ENCODE data around the gene OR51B4.
"Not testable (repeated sequence)": the region's sequence is repeated elsewhere in the genome, so short reads cannot be mapped to it uniquely, and the experiment has no call there.

OR51B4 gene, protein sequence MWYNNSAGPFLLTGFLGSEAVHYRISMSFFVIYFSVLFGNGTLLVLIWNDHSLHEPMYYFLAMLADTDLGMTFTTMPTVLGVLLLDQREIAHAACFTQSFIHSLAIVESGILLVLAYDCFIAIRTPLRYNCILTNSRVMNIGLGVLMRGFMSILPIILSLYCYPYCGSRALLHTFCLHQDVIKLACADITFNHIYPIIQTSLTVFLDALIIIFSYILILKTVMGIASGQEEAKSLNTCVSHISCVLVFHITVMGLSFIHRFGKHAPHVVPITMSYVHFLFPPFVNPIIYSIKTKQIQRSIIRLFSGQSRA

DNA sequence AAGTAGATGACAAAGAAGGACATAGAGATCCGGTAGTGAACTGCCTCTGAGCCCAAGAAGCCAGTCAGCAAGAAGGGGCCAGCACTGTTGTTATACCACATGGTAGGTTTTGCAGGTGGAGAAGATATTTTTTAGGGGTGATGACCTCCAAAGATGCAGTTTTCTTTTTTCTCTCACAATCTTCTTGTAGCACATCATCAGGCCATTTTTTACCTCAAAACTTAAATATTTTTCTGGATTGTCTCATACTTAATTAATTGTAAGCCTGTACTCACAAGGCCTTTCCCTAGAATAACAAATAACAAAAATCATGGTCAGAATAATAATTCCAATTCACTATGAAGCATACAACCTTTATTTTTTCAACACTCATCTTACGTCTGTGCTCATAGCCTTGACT is at the start of gene OR51B4:
TSS of gene OR51B4 (minus strand) at position 101 of the 400 bp plus-strand sequence. CDS start at position 101, 0 bp downstream.
- in situ Hi-C loops (cut with HindIII; ENCODE audit: low sequenced_read_pairs) = no loop called here

DNA sequence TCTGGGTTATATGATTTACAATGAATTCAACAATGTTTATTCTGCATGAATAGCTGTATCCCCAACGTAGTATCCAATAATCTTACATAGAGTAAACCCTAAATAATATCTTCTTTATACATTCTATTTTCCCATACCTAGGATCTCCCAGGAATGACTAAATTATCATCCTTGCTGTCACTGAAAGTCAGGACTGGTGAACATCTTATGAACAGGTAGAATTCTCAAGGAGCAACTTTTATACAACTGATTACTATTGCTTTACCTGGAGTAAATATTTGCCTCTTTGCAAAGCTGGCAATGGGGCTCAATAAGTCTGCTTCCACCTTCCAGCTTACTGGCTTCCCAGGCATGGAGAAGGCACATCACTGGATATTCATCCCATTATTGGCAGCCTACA is 49.5 kb upstream of the OR51B4 start, which contains the start of gene OR51B6:
TSS of gene OR51B6 (plus strand) at position 301 of the 400 bp plus-strand sequence. CDS start at position 301, 0 bp downstream.
- in situ Hi-C loops (cut with HindIII; ENCODE audit: low sequenced_read_pairs) = no loop called here

DNA sequence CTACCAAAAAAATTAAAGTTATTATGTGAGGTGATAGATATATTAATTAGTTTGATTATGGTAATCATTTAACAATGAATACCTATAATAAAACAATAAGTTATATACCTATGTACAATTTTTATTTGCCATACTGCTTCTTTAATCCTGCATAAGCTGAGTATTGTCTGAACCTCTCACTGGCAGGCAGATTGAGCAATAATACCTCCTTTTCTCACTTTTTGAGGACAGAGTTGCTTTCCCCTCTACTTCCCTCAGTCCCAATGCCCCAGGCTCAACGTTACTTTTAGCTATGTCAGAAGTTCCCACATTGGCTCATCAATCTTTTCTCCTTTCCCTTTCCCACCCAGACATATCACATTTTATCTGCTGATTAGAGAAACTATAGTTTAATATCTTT is 47.8 kb upstream of the OR51B4 start:
- in situ Hi-C loops (cut with HindIII; ENCODE audit: low sequenced_read_pairs) = no loop called here

DNA sequence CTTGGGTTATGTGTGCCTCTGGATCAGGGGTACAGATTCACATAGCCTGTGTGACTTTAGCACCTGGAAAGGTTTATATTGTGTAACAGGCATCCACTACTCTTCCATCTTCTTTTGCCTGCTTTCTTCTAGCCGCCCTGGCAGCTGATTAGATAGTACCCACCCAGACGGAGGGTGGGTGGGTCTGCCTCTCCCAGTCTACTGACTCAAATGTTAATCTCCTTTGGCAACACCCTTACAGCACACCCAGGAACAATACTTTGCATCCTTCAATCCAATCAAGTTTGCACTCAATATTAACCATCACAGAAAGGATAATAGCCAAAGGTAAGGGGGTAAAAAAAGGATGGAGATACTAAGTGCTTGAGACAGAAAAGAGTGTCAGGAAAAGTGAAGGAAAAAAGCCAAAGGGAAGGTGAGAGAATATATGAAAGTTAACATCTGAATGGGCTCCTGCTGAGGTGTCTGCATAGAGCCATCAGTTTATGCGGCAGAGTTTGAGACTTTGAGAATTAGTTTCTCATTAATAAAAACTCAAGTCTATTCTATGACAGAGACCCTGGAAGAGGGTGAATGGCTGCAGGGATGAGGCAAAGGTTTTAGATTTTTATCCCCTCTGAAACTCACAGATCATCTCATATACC is 46.9 kb upstream of the OR51B4 start:
- in situ Hi-C loops (cut with HindIII; ENCODE audit: low sequenced_read_pairs) = no loop called here

DNA sequence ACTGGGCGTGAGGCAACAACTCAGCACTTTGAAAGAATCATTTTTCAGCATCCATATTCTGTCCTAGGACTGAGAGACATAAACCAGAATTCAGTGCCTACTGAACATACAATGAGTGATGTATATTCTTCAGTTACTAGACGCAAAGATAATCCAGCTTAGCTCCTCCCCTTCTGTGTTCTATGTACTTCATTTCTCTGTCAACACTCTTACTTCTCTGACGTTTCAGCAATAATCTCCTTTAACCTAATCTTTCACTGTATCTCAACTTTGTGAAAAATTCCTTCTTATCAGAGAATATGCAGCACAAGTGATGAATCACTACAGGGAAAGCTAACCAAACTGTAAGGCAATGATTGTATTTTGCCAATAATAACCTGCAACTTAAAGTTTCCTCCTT is 44.1 kb upstream of the OR51B4 start:
- in situ Hi-C loops (cut with HindIII; ENCODE audit: low sequenced_read_pairs) = no loop called here

DNA sequence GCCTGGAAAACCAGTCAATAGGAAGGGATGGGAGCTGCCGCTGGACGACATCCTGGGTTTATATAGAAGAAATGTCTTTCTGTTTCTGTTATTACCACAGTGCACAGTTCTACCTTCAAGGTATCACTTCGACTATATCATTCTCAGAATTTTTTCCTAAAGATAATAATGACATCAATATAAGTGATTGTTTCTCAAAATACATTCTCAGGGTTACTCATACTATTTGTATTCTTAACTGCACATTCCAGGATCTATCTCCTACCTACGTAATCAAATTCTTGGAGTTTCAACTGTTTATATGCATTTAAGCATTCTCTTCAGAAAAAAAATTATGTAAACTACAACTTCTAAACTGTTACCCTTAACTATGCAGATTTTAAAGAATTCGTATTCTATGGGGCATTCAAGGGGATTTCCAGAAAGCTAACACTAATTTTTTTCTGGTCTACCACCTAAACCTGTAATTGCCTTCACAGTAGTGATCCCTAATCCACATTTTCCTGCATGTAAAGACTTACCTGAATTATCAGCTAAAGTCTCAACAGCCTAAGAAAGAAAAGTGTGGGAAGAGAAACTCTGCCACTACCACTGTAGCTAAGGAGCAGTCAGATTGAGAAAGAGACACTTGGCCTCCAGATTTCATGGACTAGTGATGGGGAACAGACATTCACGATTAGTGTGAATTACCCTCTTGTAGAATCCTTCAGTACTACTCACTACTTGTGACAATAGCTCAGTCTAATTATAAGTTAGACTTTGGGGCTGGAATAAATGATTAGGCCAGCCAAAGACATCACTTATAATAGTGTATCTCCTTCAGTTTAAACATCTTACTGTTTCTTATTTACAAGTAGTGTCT is 42.0 kb upstream of the OR51B4 start, which contains the start of gene OR51B5:
TSS of gene OR51B5 (minus strand) at position 51 of the 862 bp plus-strand sequence. CDS start at position 51, 0 bp downstream.
- in situ Hi-C loops (cut with HindIII; ENCODE audit: low sequenced_read_pairs) = no loop called here

DNA sequence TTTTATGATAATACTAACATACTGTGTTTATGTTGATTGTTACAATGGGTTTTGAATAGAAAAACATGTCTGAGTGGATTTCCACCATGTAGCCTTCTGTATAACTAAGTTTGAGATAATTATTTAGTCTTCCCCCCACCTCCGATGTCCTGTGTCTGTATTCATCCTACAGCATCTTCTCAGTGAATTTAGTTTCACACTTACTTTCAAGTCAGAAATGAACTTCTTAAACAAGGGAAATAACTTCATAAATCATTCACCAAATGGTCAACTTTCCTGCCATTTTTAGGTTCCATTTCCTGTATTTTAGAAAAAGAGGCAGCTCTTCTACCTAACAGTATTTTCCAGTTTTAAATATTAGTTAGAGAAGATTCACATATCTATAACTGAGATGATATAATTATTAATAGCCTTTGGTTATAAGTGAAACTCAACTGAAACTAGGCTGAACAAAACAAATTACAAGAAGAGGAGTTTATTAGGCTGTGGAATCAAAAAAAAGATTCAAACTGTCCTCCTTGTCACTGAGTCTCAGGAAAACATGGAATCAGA is 38.1 kb upstream of the OR51B4 start:
- in situ Hi-C loops (cut with HindIII; ENCODE audit: low sequenced_read_pairs) = no loop called here

DNA sequence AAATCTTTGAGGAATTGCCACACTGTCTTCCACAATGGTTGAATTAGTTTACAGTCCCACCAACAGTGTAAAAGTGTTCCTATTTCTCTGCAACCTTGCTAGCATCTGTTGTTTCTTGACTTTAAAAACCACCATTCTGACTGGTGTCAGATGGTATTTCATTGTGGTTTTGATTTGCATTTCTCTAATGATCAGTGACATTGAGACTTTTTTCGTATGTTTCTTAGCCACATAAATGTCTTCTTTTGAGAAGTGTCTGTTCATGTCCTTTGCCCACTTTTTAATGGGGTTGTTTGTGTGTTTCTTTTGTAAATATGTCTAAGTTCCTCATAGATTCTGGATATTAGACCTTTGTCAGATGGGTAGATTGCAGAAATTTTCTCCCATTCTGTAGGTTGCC is 35.5 kb upstream of the OR51B4 start:
- in situ Hi-C loops (cut with HindIII; ENCODE audit: low sequenced_read_pairs) = not testable (repeated sequence)

DNA sequence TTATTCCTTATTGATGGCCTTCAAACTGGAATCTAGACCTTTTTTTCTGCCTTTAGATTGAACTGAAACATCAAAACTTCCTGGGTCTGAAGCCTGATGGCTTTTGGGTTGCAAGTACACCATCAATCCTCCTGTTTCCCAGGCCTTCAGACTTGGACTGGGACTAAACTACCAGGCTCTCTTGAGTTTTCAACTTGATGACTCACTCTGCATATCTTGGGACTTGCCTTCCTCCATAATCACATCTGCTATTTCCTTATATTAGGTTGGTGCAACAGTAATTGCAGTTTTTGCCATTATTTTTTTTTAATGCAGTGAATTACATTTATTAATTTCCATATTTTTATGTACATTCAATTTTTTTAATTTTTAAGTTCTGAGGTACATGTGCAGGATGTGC is 34.6 kb upstream of the OR51B4 start:
- in situ Hi-C loops (cut with HindIII; ENCODE audit: low sequenced_read_pairs) = no loop called here

DNA sequence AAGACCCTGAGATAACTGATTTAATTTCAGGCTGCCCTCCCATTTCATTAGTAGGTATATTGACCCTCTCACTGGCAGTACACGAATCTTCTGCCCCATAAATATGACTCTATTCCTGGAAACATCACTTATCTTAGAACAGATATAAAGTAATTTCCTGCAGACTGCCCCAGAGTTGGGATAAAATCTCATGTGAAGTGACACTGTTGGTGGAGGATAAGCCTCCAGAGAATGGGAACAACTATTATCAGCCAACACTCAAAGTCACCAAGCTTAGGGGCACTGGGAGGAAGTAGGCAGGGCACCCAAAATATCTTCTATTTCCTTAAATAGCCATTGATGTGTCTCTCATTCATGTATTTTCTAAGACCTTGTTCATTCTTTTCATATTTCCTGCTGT is 33.4 kb upstream of the OR51B4 start:
- in situ Hi-C loops (cut with HindIII; ENCODE audit: low sequenced_read_pairs) = no loop called here

DNA sequence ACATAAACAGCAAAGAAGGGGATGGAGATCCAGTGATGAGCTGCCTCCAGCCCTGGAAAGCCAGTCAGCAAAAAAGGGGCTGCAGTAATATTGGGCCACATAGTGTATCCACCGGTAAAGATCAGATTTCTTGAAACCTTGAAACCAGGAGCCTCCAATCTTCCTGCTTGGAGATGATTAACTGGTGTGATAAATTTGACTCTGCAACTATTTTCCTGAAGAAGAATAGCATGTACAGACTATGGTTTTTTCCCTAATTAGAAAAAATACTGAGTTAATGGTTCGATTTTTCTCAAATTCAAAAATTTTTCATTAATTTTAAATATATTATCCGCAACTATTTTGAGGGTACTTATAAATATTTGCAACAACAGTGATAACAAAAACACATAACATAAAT is 22.5 kb upstream of the OR51B4 start, which contains the start of gene OR51B2:
TSS of gene OR51B2 (minus strand) at position 101 of the 400 bp plus-strand sequence. CDS start at position 101, 0 bp downstream.
- in situ Hi-C loops (cut with HindIII; ENCODE audit: low sequenced_read_pairs) = no loop called here

DNA sequence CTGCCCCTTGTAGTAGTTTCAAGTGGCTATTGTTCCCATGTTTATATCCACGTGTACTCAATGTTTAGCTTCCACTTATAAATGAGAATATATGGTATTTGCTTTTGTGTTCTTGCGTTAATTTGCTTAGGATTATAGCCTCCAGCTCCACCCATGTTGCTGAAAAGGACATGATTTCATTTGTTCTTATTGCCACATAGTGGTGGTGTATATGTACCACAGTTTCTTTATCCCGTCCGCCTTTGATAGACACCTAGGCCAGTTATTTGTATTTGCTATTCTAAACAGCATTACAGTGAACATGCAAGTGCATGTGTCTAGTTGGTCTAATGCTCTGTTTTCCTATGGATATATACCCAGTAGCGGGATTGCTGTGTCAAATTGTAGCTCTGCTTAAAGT is 15.5 kb upstream of the OR51B4 start:
- in situ Hi-C loops (cut with HindIII; ENCODE audit: low sequenced_read_pairs) = no loop called here

DNA sequence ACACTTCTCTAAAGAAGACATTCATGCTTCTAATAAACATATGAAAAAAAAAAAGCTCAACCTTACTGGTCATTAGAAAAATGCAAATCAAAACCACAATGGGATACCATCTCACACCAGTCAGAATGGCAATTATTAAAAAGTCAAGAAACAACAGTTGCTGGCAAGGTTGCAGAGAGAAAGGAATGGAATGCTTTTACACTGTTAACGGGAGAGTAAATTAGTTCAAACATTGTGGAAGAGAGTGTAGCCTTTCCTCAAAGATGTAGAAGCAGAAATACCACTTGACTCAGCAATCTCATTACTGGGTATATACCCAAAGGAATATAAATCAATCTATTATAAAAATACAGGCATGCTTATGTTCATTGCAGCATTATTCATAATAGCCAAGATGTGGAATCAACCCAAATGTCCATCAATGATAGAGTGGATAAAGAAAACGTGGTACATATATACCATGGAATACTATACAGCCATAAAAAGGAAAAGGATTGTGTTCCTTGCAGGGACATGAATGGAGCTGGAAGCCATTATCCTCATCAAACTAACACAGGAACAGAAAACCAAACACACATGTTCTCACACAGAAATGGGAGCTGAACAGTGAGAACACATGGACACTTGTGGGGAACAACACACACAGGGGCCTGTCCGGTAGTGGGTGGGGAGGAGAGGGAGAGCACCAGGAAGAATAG is 11.7 kb upstream of the OR51B4 start:
- in situ Hi-C loops (cut with HindIII; ENCODE audit: low sequenced_read_pairs) = not testable (repeated sequence)

DNA sequence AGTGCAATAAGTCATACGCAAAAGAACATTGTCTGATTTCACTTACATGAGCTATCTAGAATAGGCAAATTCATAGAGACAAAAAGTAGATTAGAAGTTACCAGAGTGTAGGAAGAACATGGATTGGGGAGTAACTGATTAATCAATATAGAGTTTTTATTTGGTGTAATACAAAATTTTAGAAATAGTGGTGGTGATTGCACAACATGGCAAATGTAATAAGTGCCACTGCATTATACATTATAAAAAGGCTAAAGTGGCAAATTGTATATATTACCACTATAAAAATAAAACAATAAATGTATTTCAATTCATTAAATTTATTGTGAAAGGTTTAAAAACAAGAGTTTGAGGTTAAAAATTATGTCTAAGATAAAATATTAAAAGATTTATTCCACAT is 8.7 kb upstream of the OR51B4 start:
- in situ Hi-C loops (cut with HindIII; ENCODE audit: low sequenced_read_pairs) = no loop called here

DNA sequence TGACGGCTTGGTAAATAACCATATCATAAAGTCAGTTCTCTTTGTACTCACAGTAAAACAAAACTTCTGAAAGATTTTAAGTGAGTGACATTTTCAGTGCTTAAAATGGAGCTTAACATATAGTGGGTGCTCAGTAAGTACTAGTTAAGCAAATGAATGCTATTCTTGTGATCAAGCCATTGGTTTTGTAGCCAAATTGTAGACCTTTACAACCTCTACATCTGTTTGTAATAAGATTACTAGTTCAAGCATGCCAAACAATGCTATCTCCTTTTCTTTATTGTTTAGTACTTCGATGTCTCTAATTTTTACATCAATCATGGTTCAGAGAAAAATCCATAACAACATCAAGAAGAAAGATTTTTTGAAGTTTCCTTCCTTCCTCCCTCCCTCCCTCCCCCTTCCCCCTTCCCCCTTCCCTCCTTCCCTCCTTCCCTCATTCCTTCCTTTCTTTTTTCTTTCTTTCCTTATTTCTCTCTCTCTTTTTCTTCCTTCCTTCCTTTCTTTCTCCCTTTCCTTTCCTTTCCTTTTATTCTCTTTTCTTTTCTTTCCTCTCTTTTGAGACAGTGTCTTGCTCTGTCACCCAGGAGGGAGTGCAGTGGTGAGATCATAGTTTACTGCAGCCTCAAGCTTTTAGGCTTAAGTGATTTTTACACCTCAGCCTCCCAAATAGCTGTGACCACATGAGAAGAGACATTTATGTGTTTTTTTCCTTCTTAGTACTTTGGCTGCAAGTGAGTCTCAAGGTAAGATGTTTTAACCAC is 5.7 kb upstream of the OR51B4 start:
- in situ Hi-C loops (cut with HindIII; ENCODE audit: low sequenced_read_pairs) = no loop called here

DNA sequence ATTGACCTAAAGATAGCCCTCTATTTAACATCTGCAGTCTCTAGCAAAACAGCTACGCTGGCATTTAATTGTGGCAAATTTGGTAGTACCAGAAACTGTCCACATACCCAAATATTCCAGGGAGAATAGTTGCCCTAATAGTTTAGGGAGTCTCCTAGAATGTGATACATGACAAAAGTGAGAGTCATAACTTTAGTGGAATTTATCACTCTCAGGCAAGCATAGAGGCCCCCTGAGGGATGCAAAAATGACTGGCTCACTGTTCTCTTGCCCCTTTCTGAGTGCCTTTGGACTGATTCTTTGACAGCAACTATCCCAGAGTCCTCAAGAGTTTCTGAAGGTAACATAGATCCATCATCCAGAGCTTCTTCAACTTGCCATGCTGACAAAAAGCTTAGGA is 2.3 kb upstream of the OR51B4 start:
- in situ Hi-C loops (cut with HindIII; ENCODE audit: low sequenced_read_pairs) = no loop called here

DNA sequence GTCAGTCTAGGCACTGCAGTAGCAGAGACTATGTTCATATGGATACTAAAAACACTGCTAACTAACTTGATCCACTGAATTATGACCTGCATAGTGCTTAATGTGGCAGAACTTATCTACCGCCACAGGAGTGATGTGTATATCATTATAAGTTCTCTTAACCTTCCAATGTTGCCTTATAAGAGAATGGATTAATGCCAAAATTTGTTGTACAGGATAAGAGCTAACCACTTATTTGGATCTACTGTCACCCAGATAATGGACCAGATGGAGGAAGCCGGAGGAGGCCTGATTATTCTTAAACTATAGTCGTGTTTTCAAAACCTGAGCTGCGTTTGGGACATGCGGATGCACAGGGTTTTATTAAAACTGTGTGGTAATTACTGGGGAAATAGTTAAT is 1.9 kb upstream of the OR51B4 start:
- in situ Hi-C loops (cut with HindIII; ENCODE audit: low sequenced_read_pairs) = no loop called here

DNA sequence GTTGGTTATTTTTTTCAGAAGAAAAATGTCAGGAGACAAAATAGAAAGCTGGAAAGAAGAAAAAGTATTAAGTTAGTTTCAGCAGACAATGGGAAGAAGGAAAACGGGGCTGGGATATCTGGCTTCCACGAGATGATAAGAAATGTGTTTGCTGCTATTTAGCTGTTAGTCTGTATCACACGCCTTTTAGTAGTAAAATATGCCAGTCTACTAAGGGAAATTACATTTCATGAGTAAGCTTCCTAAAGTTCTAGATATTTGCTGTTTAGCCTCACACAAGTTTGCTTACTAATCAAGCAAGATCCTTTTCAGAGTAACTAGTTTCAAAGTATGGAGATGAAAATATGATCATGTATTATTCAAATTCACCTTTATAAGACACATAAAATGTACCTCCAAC is 1.5 kb downstream of the OR51B4 start:
- in situ Hi-C loops (cut with HindIII; ENCODE audit: low sequenced_read_pairs) = no loop called here

DNA sequence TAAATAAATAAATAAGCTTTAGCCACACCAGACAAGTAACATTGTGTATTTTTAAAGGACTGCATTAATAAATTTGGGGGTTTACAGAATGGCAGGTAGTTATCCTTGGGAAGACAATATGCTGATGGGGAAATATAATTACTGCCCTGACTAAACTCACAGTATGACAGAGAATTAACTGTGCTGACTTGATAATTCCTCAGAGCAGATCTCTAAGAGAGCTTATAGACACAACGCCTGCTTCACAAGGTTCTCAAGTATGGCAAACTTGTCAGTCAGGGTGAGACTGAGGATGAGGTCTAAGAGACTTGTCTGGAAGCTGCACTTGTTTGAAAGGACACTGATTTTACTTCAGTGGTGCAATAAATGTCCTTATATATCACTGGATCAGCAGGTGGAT is 3.3 kb downstream of the OR51B4 start:
- in situ Hi-C loops (cut with HindIII; ENCODE audit: low sequenced_read_pairs) = no loop called here

Data from DLD1 (cell line).